HG03558 (cell line): ENCODE data around the gene TEPSIN.

Source experiments
- ATAC-seq: cut with Tn5 transposase; IDR thresholded peaks from one replicate; pipeline ENCODE4 v1.9.1; 2021; ENCODE audit warnings: moderate number of reproducible peaks; ENCODE audit not compliant: unreplicated experiment; ENCODE audit errors: extremely low read depth

The TEPSIN gene

GRCh38 chr17:81189016-81189415 is 49.8 kb downstream of the TEPSIN start:
- ATAC-seq = no peak

GRCh38 chr17:81188491-81188840 is 50.4 kb downstream of the TEPSIN start:
- ATAC-seq = no peak

- ATAC-seq = no peak
Observed at GRCh38 chr17:81187586-81188490, 51.0 kb downstream of the TEPSIN start.

GRCh38 chr17:81187120-81187519 is 51.7 kb downstream of the TEPSIN start:
- no peak for ATAC-seq

- no peak for ATAC-seq
Observed at GRCh38 chr17:81186203-81186602, 52.7 kb downstream of the TEPSIN start.

- ATAC-seq = no peak
Observed at GRCh38 chr17:81184555-81184954, 54.3 kb downstream of the TEPSIN start.

GRCh38 chr17:81183807-81184206 is 55.0 kb downstream of the TEPSIN start:
- no peak for ATAC-seq

GRCh38 chr17:81183316-81183715 is 55.5 kb downstream of the TEPSIN start:
- ATAC-seq = no peak

- ATAC-seq = no peak
Observed at GRCh38 chr17:81182596-81182995, 56.3 kb downstream of the TEPSIN start.

- ATAC-seq = no peak
Observed at GRCh38 chr17:81181811-81182185, 57.1 kb downstream of the TEPSIN start.

GRCh38 chr17:81180836-81181810 is 57.7 kb downstream of the TEPSIN start:
- no peak for ATAC-seq

GRCh38 chr17:81179861-81180260 is 59.0 kb downstream of the TEPSIN start:
- ATAC-seq = no peak

GRCh38 chr17:81179220-81179619 is 59.6 kb downstream of the TEPSIN start:
- ATAC-seq = no peak
